Activated effector memory CD4-positive, alpha-beta T cell treated with Interleukin-2 at 50 U/mL for 16 hours (primary cell): ENCODE results near the gene SFT2D2.
A peak's percentile ranks its signal among the peaks of the same experiment; 100 is the strongest.
"Not testable (repeated sequence)": the region's sequence is repeated elsewhere in the genome, so short reads cannot be mapped to it uniquely, and the experiment has no call there.

ENCODE experiments used
- DNase-seq: peaks from one replicate; pipeline ENCODE4 v3.0.0-alpha.2; 2020

SFT2D2 gene

GRCh38 chr1:168225476-168226190 is at the start of gene SFT2D2:
Gene SFT2D2 (plus strand): TSS chr1:168226004. CDS start chr1:168226080, 76 bp downstream.
- peak; percentile 76 for DNase-seq

- DNase-seq = no peak
Measured at GRCh38 chr1:168178227-168178637, 47.6 kb upstream of the SFT2D2 start.

- peak; percentile 88 for DNase-seq
Measured at GRCh38 chr1:168178638-168179437, 47.0 kb upstream of the SFT2D2 start, which contains the start of gene TIPRL. Gene TIPRL (plus strand): TSS chr1:168178962. CDS start chr1:168179078, 116 bp downstream.

- no peak for DNase-seq
Measured at GRCh38 chr1:168179438-168180147, 46.2 kb upstream of the SFT2D2 start.

GRCh38 chr1:168180148-168180524 is 45.7 kb upstream of the SFT2D2 start:
- no peak for DNase-seq

GRCh38 chr1:168181063-168181720 is 44.6 kb upstream of the SFT2D2 start:
- not testable (repeated sequence) for DNase-seq

- no peak for DNase-seq
Measured at GRCh38 chr1:168187177-168187576, 38.6 kb upstream of the SFT2D2 start.

GRCh38 chr1:168190403-168190802 is 35.4 kb upstream of the SFT2D2 start:
- DNase-seq = no peak

GRCh38 chr1:168195199-168196135 is 30.3 kb upstream of the SFT2D2 start:
- DNase-seq = no peak

- DNase-seq = no peak
Measured at GRCh38 chr1:168199056-168199455, 26.7 kb upstream of the SFT2D2 start.

- DNase-seq = no peak
Measured at GRCh38 chr1:168202941-168203654, 22.7 kb upstream of the SFT2D2 start.

- DNase-seq = no peak
Measured at GRCh38 chr1:168206111-168206510, 19.7 kb upstream of the SFT2D2 start.

GRCh38 chr1:168207673-168208072 is 18.1 kb upstream of the SFT2D2 start:
- not testable (repeated sequence) for DNase-seq

- no peak for DNase-seq
Measured at GRCh38 chr1:168210312-168210711, 15.5 kb upstream of the SFT2D2 start.

- no peak for DNase-seq
Measured at GRCh38 chr1:168213349-168213748, 12.5 kb upstream of the SFT2D2 start.

GRCh38 chr1:168216171-168216570 is 9.6 kb upstream of the SFT2D2 start:
- no peak for DNase-seq

- no peak for DNase-seq
Measured at GRCh38 chr1:168217664-168218063, 8.1 kb upstream of the SFT2D2 start.

GRCh38 chr1:168218658-168219057 is 7.1 kb upstream of the SFT2D2 start:
- no peak for DNase-seq

GRCh38 chr1:168220470-168220871 is 5.3 kb upstream of the SFT2D2 start:
- no peak for DNase-seq

GRCh38 chr1:168221275-168221674 is 4.5 kb upstream of the SFT2D2 start:
- no peak for DNase-seq

GRCh38 chr1:168223261-168223660 is 2.5 kb upstream of the SFT2D2 start:
- no peak for DNase-seq
